Testis (tissue), 3 donors: ENCODE data around the gene ZSCAN4. TPM values are rescaled to one million over a fixed set of nuclear protein-coding genes. Genes with fewer than 3 reads are reported as not detected.

Source experiments
- DNase-seq: peaks from one replicate; pipeline ENCODE4 v3.0.0-alpha.2; 2019
- H3K27ac ChIP-seq, 2 donors: fragments of 200-600 bp; sonication (generic); one replicate each; pipeline ENCODE4 v1.5.1; 2019
- H3K27me3 ChIP-seq: fragments of 200-600 bp; sonication (generic); one replicate; pipeline ENCODE4 v1.5.1; 2019
- H3K36me3 ChIP-seq: fragments of 200-600 bp; sonication (generic); one replicate; pipeline ENCODE4 v1.5.1; 2017; ENCODE audit warnings: low read depth; ENCODE audit errors: missing control alignments
- H3K4me1 ChIP-seq: fragments of 200-600 bp; sonication (generic); one replicate; pipeline ENCODE4 v1.5.1; 2019
- H3K4me3 ChIP-seq, 2 donors: fragments of 200-600 bp; sonication (generic); one replicate each; pipeline ENCODE4 v1.5.1; 2017 to 2019
- H3K9me3 ChIP-seq: fragments of 200-600 bp; sonication (generic); one replicate; pipeline ENCODE4 v1.5.1; 2017
- POLR2A ChIP-seq: fragments of 450-650 bp; IDR thresholded peaks from one replicate; pipeline ENCODE4 v1.6.1; 2017; ENCODE audit warnings: antibody characterized with exemption, mild to moderate bottlenecking, moderate library complexity
- WGBS, 2 donors: methylation state at CpG; one replicate each; pipeline ENCODE4 v1.1.5; 2018; 5-methylcytosine and 5-hydroxymethylcytosine counted together
- intact Hi-C: fragments of 100-400 bp; cut with DNase I; formaldehyde crosslinking; loops from one replicate; pipeline ENCODE4 v1.15.1; 2023; ENCODE audit warnings: low total_unique reads
- polyA plus RNA-seq: library from polyadenylated mRNA; stranded (reverse); fragments of 350-450 nt; fragmentation: Illumina TruSeq; extraction: RNeasy Lipid Tissue Mini Kit (QIAGEN cat#74804); gene quantifications from one replicate; pipeline ENCODE4 v1.2.3, GENCODE V29; 2014; ENCODE audit warnings: low read depth, low replicate concordance; ENCODE audit not compliant: insufficient read depth
- total RNA-seq, 2 donors: library from RNA; depleted of rRNA; stranded (reverse); fragments of >200 nt; gene quantifications; one replicate each; pipeline ENCODE4 v1.2.3, GENCODE V29; 2016
- TF ChIP-seq, protein P1 (sequence below), 3 experiments: fragments of 450-650 bp in 2 of 3; fragments of 200-600 bp in 1 of 3; sonication (generic) in 1 of 3; IDR thresholded peaks; one replicate each; pipeline ENCODE4 v1.5.1; 2016 to 2019; ENCODE audit warnings: antibody characterized with exemption in 3 of 3, mild to moderate bottlenecking in 2 of 3, moderate library complexity in 1 of 3

Gene ZSCAN4
- total and polyA plus RNA-seq, 3 donors from 2014 or later, result 0.12 to 0.26 (median 0.24) TPM

DNA sequence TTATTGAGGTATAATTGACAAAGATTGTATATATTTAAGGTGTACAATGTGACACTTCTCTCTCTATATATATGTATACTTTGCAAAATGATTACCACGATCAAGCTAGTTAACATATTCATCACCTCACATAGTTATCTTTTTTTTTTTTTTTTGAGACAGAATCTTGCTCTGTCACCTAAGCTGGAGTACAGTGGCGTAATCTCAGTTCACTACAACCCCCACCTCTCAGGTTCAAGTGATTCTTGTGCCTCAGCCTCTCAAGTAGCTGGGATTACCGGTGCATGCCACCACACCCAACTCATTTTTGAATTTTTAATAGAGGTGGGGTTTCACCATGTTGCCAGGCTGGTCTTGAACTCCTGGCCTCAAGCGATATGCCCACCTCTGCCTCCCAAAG, 3.7 kb downstream of the ZSCAN4 start:
- no peak overlapping the region for H3K27ac ChIP-seq
- H3K4me3 ChIP-seq, result no peak overlapping the region
- intact Hi-C loops, result no loop called here
- no peak for DNase-seq
- no peaks in the 10 kb centered on the region for H3K27me3 ChIP-seq
- no peaks in the 10 kb centered on the region for H3K9me3 ChIP-seq
- TF ChIP-seq POLR2A, result no peak
- TF ChIP-seq, protein P1, sequence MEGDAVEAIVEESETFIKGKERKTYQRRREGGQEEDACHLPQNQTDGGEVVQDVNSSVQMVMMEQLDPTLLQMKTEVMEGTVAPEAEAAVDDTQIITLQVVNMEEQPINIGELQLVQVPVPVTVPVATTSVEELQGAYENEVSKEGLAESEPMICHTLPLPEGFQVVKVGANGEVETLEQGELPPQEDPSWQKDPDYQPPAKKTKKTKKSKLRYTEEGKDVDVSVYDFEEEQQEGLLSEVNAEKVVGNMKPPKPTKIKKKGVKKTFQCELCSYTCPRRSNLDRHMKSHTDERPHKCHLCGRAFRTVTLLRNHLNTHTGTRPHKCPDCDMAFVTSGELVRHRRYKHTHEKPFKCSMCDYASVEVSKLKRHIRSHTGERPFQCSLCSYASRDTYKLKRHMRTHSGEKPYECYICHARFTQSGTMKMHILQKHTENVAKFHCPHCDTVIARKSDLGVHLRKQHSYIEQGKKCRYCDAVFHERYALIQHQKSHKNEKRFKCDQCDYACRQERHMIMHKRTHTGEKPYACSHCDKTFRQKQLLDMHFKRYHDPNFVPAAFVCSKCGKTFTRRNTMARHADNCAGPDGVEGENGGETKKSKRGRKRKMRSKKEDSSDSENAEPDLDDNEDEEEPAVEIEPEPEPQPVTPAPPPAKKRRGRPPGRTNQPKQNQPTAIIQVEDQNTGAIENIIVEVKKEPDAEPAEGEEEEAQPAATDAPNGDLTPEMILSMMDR (IDR thresholded peaks at IDR 0.05), result no peak
- 84 to 90% methylated on average over 4 of the region's 4 CpGs for WGBS, 2 donors
- no peaks in the 10 kb centered on the region for H3K4me1 ChIP-seq
- H3K36me3 ChIP-seq, result no peaks in the 10 kb centered on the region

DNA sequence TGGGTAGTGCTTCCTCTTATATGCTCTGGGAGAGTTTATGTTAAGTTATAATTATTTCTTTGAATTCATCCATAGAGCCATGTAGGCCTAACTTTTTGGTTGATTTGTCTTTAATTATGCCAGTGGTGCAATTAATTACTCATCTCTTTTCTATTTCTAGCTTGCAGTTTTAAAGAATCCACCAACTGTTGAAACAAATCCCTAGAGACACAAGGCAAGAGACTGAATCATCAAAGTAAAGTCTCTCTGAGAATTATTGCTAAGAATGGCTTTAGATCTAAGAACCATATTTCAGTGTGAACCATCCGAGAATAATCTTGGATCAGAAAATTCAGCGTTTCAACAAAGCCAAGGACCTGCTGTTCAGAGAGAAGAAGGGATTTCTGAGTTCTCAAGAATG, 7.1 kb downstream of the ZSCAN4 start:
- Histone ChIP-seq H3K9me3 (no peaks in the 10 kb centered on the region), H3K36me3 (no peaks in the 10 kb centered on the region), H3K4me1 (no peaks in the 10 kb centered on the region), H3K27me3 (no peaks in the 10 kb centered on the region), H3K27ac (no peak overlapping the region), H3K4me3 (no peak overlapping the region)
- DNase-seq, result no peak
- no peak for TF ChIP-seq POLR2A
- TF ChIP-seq, protein P1 (IDR thresholded peaks at IDR 0.05), result no peak
- intact Hi-C loops, result no loop called here
- 76 to 86% methylated on average over 2 of the region's 2 CpGs for WGBS, 2 donors

DNA sequence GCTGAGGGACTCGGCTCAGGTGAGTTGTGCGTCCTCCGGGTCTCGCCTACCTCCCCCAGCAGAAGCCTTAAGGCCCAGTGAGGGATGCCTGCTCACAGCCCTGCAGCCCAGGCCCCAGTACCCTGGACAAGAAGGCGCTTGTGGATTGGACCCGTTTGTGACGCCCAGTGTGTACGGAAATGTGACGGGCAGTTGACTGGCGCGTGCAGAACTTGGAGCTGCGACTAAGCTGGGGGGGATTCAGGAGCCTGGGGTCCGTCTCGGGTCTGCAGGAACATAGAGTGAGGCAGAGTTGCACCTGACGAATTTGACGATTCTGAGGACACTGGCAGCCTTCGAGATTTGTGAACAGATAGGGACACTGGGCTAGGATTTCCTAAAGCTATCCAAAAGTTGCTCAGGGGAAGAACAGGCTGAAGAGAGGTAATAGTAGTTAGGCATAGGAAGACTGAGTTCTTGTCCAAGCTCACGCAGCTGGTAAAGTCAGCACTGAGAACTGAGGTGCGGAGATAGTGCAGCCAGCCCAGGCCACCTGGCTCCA, 13.6 kb downstream of the ZSCAN4 start:
- peaks cover 12% of the 10 kb centered on the region for H3K4me1 ChIP-seq
- no peak for DNase-seq
- intact Hi-C loops, result no loop called here
- no peaks in the 10 kb centered on the region for H3K36me3 ChIP-seq
- peak overlapping the region in 1 of 2 donors; percentile 21 for H3K27ac ChIP-seq
- H3K9me3 ChIP-seq, result no peaks in the 10 kb centered on the region
- WGBS, 2 donors, result 2 to 3% methylated on average over 12 to 19 of the region's 19 CpGs
- TF ChIP-seq, protein P1 (IDR thresholded peaks at IDR 0.05), result no peak
- no peak for TF ChIP-seq POLR2A
- H3K27me3 ChIP-seq, result no peaks in the 10 kb centered on the region
- peak overlapping the region; percentile 80 to 87 for H3K4me3 ChIP-seq

DNA sequence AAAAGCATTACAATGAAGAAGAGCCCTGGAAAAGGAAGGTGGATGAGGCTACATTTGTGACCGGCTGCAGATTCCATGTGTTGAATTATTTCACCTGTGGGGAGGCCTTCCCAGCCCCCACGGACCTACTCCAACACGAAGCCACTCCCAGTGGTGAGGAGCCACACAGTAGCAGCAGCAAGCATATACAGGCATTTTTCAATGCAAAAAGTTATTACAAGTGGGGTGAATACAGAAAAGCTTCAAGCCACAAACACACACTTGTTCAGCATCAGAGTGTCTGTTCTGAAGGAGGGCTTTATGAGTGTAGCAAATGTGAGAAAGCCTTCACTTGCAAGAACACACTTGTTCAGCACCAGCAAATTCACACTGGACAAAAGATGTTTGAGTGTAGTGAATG, 18.0 kb downstream of the ZSCAN4 start:
- H3K27ac ChIP-seq, result no peak overlapping the region
- no peaks in the 10 kb centered on the region for H3K36me3 ChIP-seq
- no peak for TF ChIP-seq POLR2A
- TF ChIP-seq, protein P1 (IDR thresholded peaks at IDR 0.05), result no peak
- WGBS, 2 donors, result 100% methylated on average over 3 of the region's 3 CpGs
- intact Hi-C loops, result no loop called here
- no peaks in the 10 kb centered on the region for H3K27me3 ChIP-seq
- H3K4me1 ChIP-seq, result peaks cover 15% of the 10 kb centered on the region
- DNase-seq, result no peak
- H3K4me3 ChIP-seq, result no peak overlapping the region
- no peaks in the 10 kb centered on the region for H3K9me3 ChIP-seq

DNA sequence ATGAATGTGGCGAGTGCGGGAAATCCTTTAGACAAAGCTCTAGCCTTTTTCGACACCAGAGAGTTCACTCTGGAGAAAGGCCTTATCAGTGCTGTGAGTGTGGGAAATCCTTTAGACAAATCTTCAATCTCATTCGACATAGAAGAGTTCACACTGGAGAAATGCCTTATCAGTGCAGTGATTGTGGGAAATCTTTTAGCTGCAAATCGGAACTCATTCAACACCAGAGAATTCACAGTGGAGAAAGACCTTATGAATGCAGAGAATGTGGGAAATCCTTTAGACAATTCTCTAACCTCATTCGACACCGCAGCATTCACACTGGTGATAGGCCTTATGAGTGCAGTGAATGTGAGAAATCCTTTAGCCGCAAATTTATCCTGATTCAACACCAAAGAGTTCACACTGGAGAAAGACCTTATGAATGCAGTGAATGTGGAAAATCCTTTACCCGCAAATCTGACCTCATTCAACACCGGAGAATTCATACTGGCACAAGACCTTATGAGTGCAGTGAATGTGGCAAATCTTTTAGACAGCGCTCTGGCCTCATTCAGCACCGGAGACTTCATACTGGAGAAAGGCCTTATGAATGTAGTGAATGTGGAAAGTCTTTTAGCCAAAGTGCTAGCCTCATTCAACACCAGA, 18.8 kb downstream of the ZSCAN4 start:
- no peaks in the 10 kb centered on the region for H3K36me3 ChIP-seq
- no peaks in the 10 kb centered on the region for H3K9me3 ChIP-seq
- no peak overlapping the region for H3K27ac ChIP-seq
- intact Hi-C loops, result no loop called here
- no peaks in the 10 kb centered on the region for H3K27me3 ChIP-seq
- DNase-seq, result no peak
- TF ChIP-seq POLR2A, result no peak
- TF ChIP-seq, protein P1 (IDR thresholded peaks at IDR 0.05), result no peak
- H3K4me1 ChIP-seq, result peaks cover 15% of the 10 kb centered on the region
- WGBS, 2 donors, result 95 to 97% methylated on average over 12 of the region's 12 CpGs
- no peak overlapping the region for H3K4me3 ChIP-seq
